ENCODE results near the gene TBC1D9. TPM values are rescaled to one million over a fixed set of nuclear protein-coding genes. Genes with fewer than 3 reads are reported as not detected.

TBC1D9 gene
- total RNA-seq, 1 experiment from 2014 or later, result 9.5 TPM

- ATAC-seq (no peak), DNase-seq (ENCODE audit: low read depth, low spot score) (no peak)
- Histone ChIP-seq H4K20me1 (ENCODE audit: insufficient read depth) (no peaks in the 10 kb centered on the region), H3K9me3 (ENCODE audit: control insufficient read depth in 1 of 2, insufficient read depth in 1 of 2, low read depth in 1 of 2, low read length in 2 of 2) (no peaks in the 10 kb centered on the region), H2AFZ (ENCODE audit: low read depth, low read length, poor library complexity, severe bottlenecking) (no peak overlapping the region), H3K4me2 (ENCODE audit: low read length) (no peak overlapping the region), H3K9me2 (ENCODE audit: insufficient read depth) (no peaks in the 10 kb centered on the region), H3K27ac (ENCODE audit: low read depth, low read length) (no peak overlapping the region), H3K27me3 (ENCODE audit: insufficient read depth, low read length) (no peaks in the 10 kb centered on the region), H3K79me2 (ENCODE audit: insufficient read depth, low read length) (no peaks in the 10 kb centered on the region), H3K36me3 (ENCODE audit: control insufficient read depth in 1 of 2, insufficient read depth in 2 of 2, low read length in 2 of 2) (no peaks in the 10 kb centered on the region), H3K4me1 (ENCODE audit: control insufficient read depth in 1 of 2, insufficient read depth in 2 of 2, low read length in 2 of 2) (no peaks in the 10 kb centered on the region), H3K4me3 (replicated peaks in 1 of 2; ENCODE audit: low read depth in 1 of 2, low read length in 2 of 2) (no peak overlapping the region), H3K9ac (ENCODE audit: low read length) (no peak overlapping the region)
- ChIA-PET RAD21 (ENCODE audit: low non-redundant PET in 1 of 2, low total read pairs in 2 of 2, uncharacterized antibody in 2 of 2, unreplicated experiment in 2 of 2) (no interaction called here), POLR2A (no interaction called here), CTCF (no interaction called here)
- TF ChIP-seq SRF (IDR thresholded peaks at IDR 0.05; ENCODE audit: low read depth), result no peak
- TF ChIP-seq REST (IDR thresholded peaks at IDR 0.05; ENCODE audit: low read depth), result no peak
- no peak for TF ChIP-seq ZNF274 (IDR thresholded peaks at IDR 0.05; ENCODE audit: low read depth, low read length)
- no peak for TF ChIP-seq EZH2 (IDR thresholded peaks at IDR 0.05)
- TF ChIP-seq YY1 (IDR thresholded peaks at IDR 0.05; ENCODE audit: extremely low read depth, insufficient replicate concordance, low read depth, low read length), result no peak
- no peak for TF ChIP-seq POLR2A (IDR thresholded peaks at IDR 0.05; ENCODE audit: borderline replicate concordance, extremely low read depth, insufficient read depth, insufficient read length)
- BruUV-seq (replicated peaks), result no TSS peak
- intact Hi-C loops (cut with micrococcal nuclease), result no loop called here
Measured at GRCh38 chr4:140686796-140687195, 69.4 kb downstream of the TBC1D9 start.

- POLR2A ChIA-PET, result no interaction called here
- BruUV-seq (replicated peaks), result no TSS peak
- no peaks in the 10 kb centered on the region for H3K27me3 ChIP-seq (ENCODE audit: insufficient read depth, low read length)
- no peak overlapping the region for H3K4me3 ChIP-seq (replicated peaks in 1 of 2; ENCODE audit: low read depth in 1 of 2, low read length in 2 of 2)
- H3K36me3 ChIP-seq (ENCODE audit: control insufficient read depth in 1 of 2, insufficient read depth in 2 of 2, low read length in 2 of 2), result no peaks in the 10 kb centered on the region
- RAD21 ChIA-PET (ENCODE audit: low non-redundant PET in 1 of 2, low total read pairs in 2 of 2, uncharacterized antibody in 2 of 2, unreplicated experiment in 2 of 2), result no interaction called here
- no peak overlapping the region for H3K27ac ChIP-seq (ENCODE audit: low read depth, low read length)
- no peaks in the 10 kb centered on the region for H3K9me3 ChIP-seq (ENCODE audit: control insufficient read depth in 1 of 2, insufficient read depth in 1 of 2, low read depth in 1 of 2, low read length in 2 of 2)
- no peak overlapping the region for H2AFZ ChIP-seq (ENCODE audit: low read depth, low read length, poor library complexity, severe bottlenecking)
- intact Hi-C loops (cut with micrococcal nuclease), result no loop called here
- no peak overlapping the region for H3K4me2 ChIP-seq (ENCODE audit: low read length)
- H3K79me2 ChIP-seq (ENCODE audit: insufficient read depth, low read length), result no peaks in the 10 kb centered on the region
- H3K9ac ChIP-seq (ENCODE audit: low read length), result no peak overlapping the region
- no peaks in the 10 kb centered on the region for H3K9me2 ChIP-seq (ENCODE audit: insufficient read depth)
- H4K20me1 ChIP-seq (ENCODE audit: insufficient read depth), result no peaks in the 10 kb centered on the region
- no peak for DNase-seq (ENCODE audit: low read depth, low spot score)
- CTCF ChIA-PET, result no interaction called here
- ATAC-seq, result no peak
- H3K4me1 ChIP-seq (ENCODE audit: control insufficient read depth in 1 of 2, insufficient read depth in 2 of 2, low read length in 2 of 2), result no peaks in the 10 kb centered on the region
- TF ChIP-seq ATF3 (IDR thresholded peaks at IDR 0.05), result no peak
- no peak for TF ChIP-seq MAX (IDR thresholded peaks at IDR 0.05)
- no peak for TF ChIP-seq ELF1 (IDR thresholded peaks at IDR 0.05; ENCODE audit: borderline replicate concordance, low read depth)
- no peak for TF ChIP-seq SIN3A (IDR thresholded peaks at IDR 0.05; ENCODE audit: low read depth)
- no peak for TF ChIP-seq REST (IDR thresholded peaks at IDR 0.05; ENCODE audit: low read depth)
- no peak for TF ChIP-seq EZH2phosphoT487 (IDR thresholded peaks at IDR 0.05; ENCODE audit: borderline replicate concordance)
- TF ChIP-seq ZFX (IDR thresholded peaks at IDR 0.05), result no peak
- TF ChIP-seq FOSL1 (IDR thresholded peaks at IDR 0.05; ENCODE audit: low read depth), result no peak
Measured at GRCh38 chr4:140684314-140684713, 71.9 kb downstream of the TBC1D9 start.
